HG02943 (cell line): ENCODE measurements around the gene SLAIN2.

Experiments
- ATAC-seq: cut with Tn5 transposase; IDR thresholded peaks from one replicate; pipeline ENCODE4 v1.9.1; 2021; ENCODE audit warnings: mild to moderate bottlenecking, low read depth, moderate library complexity; ENCODE audit not compliant: unreplicated experiment

SLAIN2 gene

DNA sequence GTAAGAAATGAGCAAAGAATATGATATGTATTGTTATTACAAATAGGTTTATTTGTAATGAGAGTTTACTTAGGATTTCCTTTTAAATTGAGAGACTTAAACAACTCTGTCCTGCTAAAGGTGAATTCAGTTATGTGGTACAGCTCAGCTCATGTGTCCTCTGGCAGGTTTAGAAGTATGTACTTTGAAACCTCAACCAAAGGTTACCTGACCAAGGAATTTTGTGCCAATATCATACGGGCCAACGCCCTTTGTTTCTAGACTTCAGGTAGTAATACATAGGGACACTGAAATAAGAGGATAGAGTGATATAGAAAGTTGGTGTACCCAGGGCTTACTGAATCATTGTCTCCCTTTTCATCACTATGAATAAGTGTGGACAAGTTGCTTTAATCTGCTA lies 25.7 kb downstream of the SLAIN2 start:
- ATAC-seq = no peak

- no peak for ATAC-seq
These were observed 27.1 kb downstream of the SLAIN2 start for GRCh38 chr4:48368389-48368788.

- ATAC-seq = no peak
These were observed 27.9 kb downstream of the SLAIN2 start for GRCh38 chr4:48369248-48369647.

- no peak for ATAC-seq
These were observed 28.4 kb downstream of the SLAIN2 start for GRCh38 chr4:48369771-48370170.

DNA sequence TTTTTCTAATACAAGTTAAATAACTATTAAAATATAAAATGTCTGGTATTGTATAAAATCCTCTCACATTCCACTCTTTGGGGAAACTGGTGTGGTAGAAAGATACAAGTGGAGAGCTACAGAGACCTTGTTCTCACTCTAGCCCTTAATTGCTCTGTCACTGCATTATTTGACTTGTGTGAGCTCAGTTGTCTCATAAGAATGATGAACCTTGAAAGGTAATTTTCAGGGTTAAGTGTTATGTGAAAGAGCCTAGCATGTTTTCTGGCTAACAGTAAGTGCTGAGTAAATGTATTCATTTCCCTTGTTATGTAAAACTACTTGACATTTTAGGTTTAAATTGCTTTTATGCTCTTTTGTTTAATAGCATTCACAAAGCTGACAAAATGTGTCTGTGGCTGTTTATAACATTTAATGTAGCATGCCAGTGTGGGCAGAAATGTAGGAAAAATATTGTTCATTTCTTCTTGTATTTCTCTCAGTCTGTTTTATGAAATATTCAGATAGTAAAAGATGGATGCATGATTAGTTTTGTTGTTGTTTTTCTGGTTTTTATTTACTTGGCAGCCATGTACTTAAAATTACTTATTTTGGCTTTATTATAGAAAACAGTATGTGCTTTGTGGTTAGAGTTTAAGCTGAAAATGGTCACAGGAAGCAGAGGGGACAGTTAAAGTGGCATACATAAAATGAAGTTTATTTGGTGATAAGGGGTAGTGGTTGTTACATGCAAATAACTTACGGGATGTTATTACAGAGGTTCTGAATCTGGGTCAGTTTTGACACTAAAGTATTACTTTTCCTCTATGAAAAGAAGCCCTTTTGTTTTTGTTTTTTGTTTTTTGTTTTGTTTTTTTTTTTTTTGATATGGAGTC lies 29.2 kb downstream of the SLAIN2 start:
- no peak for ATAC-seq

- ATAC-seq = no peak
These were observed 30.9 kb downstream of the SLAIN2 start for GRCh38 chr4:48372272-48372671.

DNA sequence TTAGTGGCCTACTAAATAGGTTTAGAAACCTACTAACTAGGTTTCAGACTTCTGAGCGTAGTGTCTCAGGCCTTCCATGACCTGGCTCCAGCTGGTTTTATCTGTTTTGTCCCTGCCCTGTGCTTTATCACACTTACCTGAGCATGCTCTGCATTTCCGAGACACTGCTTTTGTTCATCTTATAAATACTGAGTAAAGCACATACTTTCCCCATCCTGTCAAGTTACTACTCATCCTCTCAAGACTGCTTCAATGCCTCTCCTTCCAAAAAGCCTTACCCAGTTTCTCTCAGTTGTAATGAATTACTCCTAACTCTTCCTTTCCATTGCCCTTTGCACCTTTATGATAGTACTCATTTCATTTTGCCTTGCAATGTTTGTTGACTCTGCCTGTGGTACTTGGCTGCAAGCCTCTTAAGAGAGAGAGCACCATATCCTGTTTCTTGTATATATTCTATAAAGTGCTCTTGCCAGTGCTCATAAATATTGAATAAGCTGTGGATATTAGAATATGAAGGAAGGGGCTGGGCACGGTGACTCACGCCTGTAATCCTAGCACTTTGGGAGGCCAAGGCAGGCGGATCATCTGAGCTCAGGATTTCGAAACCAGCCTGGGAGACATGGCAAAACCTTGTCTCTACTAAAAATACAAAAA lies 34.4 kb downstream of the SLAIN2 start:
- no peak for ATAC-seq

- ATAC-seq = no peak
These were observed 38.4 kb downstream of the SLAIN2 start for GRCh38 chr4:48379587-48380180.

GRCh38 chr4:48380583-48381167 lies 39.3 kb downstream of the SLAIN2 start:
- ATAC-seq = no peak

- no peak for ATAC-seq
These were observed 47.3 kb downstream of the SLAIN2 start for GRCh38 chr4:48388525-48389154.

DNA sequence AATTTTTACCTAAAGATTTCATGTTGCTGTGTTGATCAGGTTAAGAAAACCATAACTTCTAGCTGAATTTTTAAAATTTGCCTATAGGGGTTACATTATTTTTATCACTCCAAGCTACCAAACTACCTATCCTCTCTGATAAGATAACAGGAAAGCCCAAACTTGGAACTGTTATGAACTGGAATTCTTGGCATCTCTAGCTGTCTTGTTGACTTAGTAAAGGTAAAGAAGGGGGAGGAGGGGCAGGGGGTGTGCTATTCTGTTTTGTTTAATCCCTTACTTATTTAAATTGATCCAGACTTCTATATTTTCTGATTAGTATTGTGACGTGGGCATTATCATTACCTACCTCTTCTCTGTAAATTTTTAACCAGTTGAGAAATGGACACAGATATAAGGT lies 54.7 kb downstream of the SLAIN2 start:
- no peak for ATAC-seq

- no peak for ATAC-seq
These were observed 59.1 kb downstream of the SLAIN2 start for GRCh38 chr4:48400416-48400815.

- ATAC-seq = no peak
These were observed 62.0 kb downstream of the SLAIN2 start for GRCh38 chr4:48403358-48403757.

DNA sequence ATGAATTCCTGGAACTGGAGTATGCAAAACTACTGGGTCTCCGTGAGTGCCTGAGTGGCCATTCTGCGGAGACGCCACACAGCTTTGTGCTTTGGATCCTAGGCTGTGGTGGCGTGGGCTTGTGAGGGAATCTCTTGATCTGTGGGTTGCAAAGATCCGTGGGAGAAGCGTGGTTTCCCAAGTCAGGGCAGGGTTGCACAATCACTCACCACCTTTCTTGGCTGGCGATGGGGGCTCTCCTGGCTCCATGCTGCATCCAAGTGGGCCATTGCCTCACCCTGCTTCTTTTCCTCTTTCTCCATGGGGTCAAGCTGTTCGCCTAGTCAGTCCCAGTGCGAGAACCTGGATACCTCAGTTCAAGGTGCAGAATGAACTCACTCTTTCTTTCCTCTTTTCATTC lies 62.5 kb downstream of the SLAIN2 start:
- no peak for ATAC-seq

- ATAC-seq = no peak
These were observed 64.6 kb downstream of the SLAIN2 start for GRCh38 chr4:48405924-48406323.

DNA sequence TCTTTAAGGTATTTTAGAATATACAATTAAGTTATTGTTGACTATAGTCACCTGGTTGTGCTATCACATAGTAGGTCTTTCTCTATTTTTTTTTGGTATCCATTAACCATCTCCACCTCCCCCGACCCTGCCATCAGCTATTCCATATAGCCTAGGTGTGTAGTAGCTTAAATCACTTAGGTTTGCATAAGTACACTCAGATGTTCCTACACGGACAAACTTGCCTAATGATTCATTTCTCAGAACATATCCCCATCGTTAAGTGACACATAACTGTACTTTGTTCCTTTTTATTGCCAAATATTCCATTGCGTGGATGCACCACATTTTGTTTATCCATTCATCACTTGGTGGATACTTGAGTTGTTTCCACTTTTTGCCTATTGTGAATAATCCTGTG lies 67.9 kb downstream of the SLAIN2 start:
- ATAC-seq = no peak

DNA sequence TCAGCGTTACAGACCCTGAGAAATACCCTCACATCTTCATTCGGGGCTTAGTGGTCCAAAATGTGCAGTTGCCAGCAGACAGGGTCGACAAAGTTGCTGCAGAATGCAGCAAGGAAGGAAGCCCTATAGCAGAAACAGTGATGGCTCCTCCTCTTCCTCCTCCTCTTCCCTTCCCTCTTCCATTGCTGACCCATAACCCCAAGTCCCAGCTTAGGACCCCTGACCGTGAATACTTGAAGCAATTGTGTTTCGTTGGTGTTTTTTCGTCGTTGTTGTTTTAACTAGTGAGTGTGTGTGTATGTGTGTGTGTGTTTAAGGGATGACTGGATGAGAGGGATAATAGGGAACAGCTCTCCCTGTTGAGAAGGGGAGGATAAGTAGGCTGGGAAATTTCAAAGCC lies 69.5 kb downstream of the SLAIN2 start:
- ATAC-seq = no peak

DNA sequence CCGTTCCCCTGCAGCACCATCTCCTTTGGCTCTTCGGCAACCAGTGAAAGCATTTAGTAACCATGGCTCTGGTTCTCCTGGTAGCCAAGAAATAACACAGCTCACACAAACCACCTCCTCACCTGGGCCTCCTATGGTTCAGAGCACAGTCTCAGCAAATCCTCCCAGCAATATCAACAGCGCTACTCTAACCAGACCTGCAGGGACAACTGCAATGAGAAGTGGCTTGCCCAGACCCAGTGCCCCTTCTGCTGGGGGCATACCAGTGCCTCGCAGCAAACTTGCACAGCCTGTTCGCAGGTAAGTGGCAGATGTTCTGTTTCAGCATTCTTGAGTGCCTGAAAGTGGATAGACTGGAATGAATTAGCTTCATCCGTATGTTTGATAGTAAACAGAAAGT lies 78.8 kb downstream of the SLAIN2 start:
- ATAC-seq = no peak

GRCh38 chr4:48421101-48421500 lies 79.8 kb downstream of the SLAIN2 start:
- no peak for ATAC-seq

- ATAC-seq = no peak
These were observed 87.6 kb downstream of the SLAIN2 start for GRCh38 chr4:48428926-48429325.
